EL (cell line): ENCODE results near the gene PHOX2A.

Experiments
- DNase-seq: peaks from one replicate; pipeline ENCODE4 v3.0.0-alpha.2; 2016

The PHOX2A gene

DNA sequence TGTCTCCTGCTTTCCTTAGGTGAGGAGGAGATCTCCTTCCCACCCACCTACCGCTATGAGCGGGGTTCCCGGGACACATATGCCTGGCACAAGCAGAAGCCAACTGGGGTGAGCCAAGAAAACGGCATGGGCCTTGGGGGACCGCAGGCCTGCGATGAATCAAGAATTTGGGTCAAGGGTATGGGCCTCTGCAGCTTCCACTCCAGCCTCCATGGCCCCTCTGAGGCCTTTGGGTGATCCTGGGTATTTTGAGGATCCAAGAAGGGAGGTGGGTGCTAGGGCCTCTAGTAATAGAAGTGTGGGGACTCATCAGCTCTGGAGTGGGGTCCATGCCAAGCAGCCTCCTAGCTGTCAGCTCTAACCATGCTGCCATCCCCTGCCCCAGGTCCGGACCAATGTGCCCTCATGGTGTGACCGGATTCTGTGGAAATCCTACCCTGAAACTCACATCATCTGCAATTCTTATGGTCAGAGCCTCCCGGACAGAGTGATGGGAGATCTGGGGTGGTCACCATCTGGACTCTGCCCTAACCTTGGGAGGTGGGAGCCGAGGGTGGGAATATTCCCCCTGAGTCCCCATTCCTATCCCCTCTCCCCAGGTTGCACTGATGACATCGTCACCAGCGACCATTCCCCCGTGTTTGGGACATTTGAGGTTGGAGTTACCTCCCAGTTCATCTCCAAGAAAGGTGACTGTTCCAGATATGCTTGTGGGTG is 10.8 kb downstream of the PHOX2A start:
- no peak for DNase-seq

DNA sequence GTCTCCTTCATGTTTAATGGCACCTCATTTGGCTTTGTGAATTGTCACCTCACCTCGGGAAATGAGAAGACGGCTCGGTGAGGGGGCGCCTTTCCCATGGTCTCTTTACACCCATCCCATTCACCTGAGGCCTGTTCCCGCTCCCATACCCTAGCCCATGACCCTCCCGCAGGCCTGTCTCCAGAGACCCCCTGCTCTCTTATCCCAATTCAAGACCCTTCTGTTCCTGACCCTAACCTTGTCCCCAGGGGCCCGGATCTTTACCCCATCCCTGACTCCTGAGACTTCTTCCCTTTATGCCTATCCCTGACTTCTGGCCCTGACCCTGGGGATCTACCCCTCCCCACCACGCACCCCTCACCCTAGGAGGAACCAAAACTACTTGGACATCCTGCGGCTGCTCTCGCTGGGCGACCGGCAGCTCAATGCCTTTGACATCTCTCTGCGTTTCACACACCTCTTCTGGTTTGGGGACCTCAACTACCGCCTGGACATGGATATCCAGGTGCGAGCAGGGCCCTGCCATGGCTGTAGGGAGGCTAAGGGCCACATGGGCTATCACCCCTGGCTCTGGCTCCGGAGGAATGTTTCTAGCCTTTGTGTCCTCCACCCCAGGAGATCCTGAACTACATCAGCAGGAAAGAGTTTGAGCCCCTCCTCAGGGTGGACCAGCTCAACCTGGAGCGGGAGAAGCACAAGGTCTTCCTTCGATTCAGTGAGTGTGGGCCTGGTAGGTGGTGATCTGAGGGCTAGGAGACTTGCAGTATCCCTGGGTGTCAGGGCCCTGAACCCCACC is 11.5 kb downstream of the PHOX2A start:
- DNase-seq: no peak

DNA sequence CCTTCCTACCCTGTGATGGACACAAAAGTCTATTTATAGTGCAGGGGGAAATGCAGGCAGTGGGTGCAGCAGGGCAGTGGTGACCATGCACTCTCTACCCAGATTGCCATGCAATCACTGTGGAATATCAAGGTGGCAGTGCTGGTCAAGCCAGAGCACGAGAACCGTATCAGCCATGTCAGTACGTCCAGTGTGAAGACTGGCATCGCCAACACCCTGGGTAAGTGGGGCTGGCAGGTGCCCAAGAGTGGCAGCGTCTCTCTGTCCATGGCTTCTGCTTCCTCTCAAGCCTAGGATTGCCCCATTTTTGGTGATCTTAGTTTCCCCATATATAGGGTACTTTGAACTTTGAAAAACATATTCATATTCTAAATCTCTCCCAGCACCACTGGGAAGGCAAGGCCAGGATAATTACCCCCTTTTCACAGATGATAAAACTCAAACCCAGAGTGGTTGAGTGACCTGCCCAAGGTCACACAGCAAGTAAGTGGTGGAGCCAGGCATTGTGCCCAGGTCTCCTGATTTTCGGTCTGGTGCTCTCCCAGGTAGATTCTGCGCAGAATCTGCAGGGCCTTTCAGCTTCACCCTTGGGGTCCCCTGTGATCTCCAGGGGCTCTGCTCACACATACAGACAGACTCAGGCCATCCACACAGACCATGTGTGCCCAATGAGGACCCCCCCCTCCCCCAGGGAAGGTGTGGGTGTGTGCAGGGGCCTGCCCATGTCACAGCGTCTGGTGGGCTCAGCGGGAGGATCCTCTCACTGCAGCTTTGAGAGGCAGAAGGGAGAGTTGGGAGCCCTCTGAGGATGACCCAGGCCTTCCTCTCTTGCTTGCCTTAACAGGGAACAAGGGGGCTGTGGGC is 12.3 kb downstream of the PHOX2A start:
- DNase-seq: no peak

DNA sequence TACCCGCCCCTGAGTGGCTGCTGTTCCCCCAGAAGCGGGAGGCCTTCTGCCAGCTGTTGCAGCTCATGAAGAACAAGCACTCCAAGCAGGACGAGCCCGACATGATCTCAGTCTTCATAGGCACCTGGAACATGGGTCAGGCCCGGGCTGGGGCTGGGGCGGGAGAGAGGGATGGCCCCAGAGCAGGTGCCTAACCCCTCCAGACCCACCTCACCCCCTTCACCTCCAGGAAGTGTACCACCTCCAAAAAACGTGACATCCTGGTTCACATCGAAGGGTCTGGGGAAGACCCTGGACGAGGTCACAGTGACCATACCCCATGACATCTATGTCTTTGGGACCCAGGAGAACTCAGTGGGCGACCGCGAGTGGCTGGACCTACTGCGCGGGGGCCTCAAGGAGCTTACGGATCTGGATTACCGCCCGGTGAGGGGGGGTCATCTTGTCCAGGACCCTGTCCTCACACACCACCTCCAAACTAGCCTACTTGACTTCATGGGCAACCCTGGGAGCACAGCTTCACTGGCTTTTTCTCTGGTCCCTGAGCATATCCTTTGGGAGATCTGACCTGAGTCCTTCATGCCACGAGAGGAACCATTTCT is 13.1 kb downstream of the PHOX2A start:
- DNase-seq: no peak

DNA sequence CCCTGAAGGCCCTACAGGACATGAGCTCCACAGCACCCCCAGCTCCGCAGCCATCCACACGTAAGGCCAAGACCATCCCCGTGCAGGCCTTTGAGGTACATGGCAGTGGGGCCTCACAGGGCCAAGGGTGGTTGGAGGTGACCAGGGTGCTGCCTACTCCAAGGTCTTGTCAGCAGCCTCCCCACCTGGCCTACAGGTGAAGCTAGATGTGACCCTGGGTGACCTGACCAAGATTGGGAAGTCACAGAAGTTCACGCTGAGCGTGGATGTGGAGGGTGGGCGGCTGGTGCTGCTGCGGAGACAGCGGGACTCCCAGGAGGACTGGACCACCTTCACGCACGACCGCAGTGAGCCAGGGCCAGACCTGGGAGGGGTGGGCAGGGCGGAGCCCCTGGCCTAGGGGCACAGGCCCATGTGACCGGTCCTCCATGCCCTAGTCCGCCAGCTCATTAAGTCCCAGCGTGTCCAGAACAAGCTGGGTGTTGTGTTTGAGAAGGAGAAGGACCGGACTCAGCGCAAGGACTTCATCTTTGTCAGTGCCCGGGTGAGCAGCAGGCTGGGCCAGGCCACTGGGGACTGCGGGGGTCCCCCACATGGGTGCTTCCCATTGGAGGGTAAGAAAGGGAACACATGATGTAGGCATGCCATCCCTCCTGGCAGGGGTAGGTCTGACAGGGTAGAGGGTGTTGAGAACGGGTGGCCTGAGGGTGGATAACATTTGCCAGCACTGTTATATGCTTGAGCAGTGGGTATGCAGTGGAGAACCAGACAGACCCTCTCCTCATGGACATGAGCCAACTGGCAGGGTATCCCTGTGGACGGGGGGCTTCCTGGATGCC is 13.8 kb downstream of the PHOX2A start:
- no peak for DNase-seq

DNA sequence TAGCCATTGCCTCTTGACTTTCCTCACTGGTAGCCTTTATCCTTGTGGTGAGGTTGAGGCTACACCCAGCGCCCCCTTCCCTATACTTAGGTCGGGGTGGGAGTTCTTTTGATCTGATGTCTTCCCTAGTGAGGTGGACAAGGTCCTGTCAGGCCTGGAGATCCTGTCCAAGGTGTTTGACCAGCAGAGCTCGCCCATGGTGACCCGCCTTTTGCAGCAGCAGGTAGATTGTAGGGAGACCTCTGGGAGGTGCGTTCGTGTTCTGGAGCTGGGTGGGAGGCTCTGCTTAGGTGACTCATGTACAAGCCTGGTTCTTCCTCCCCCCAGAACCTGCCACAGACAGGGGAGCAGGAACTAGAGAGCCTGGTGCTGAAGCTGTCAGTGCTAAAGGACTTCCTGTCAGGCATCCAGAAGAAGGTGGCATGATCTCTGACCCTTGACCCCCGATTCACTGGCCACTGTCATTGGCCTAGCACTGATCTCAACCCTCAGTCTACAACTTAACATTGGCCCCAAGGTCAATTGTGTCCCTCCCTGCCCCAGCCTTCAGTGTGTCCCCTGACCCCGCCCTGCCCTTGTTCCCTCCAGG is 14.5 kb downstream of the PHOX2A start:
- no peak for DNase-seq

GRCh38 chr11:72228844-72229231 is 15.1 kb downstream of the PHOX2A start:
- DNase-seq: no peak

DNA sequence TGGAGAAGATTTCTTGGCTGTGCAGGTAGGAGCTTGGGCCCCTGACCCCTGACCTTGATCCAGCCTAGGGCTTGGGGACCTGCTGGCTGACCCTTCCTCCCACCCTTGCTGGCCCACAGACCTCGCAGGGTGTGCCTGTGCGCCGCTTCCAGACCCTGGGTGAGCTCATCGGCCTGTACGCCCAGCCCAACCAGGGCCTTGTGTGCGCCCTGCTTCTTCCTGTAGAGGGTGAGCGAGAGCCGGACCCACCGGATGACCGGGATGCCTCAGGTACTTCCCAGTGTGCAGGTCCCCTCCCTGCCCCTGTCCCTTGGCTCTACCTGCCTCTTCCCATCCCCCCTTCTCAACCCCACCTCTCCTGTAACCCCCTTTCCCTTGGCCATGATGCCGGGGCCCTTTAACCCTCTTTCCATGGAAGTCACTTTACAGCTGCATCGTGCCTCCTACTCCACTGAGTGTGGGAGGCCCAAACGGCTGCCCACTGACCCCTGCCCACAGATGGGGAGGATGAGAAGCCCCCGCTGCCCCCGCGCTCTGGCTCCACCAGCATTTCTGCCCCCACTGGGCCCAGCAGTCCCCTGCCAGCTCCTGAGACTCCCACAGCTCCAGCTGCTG is 15.6 kb downstream of the PHOX2A start:
- DNase-seq: no peak

GRCh38 chr11:72227316-72228228 is 16.4 kb downstream of the PHOX2A start:
- no peak for DNase-seq

DNA sequence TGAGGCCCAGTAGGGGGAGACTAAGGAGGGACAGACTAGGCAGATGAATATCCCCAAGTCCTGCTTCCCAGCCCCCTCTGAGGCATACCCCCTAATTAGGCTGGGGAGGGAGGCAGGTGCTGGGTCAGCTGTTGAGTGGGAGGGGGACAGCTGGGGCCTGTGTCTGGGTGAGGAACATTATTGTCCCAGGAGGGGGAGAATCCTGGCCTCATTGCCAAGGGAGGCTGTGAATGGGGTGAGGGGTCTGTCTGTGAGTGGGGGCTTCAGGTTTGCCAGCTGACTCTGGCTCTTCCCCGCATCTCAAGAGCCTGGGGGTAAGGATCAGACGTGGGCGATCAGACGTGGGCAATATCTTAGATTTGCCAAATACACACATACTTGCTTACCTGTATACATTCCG is 17.3 kb downstream of the PHOX2A start:
- DNase-seq: no peak

- DNase-seq: no peak
These were observed 18.5 kb downstream of the PHOX2A start for GRCh38 chr11:72225411-72225951.

DNA sequence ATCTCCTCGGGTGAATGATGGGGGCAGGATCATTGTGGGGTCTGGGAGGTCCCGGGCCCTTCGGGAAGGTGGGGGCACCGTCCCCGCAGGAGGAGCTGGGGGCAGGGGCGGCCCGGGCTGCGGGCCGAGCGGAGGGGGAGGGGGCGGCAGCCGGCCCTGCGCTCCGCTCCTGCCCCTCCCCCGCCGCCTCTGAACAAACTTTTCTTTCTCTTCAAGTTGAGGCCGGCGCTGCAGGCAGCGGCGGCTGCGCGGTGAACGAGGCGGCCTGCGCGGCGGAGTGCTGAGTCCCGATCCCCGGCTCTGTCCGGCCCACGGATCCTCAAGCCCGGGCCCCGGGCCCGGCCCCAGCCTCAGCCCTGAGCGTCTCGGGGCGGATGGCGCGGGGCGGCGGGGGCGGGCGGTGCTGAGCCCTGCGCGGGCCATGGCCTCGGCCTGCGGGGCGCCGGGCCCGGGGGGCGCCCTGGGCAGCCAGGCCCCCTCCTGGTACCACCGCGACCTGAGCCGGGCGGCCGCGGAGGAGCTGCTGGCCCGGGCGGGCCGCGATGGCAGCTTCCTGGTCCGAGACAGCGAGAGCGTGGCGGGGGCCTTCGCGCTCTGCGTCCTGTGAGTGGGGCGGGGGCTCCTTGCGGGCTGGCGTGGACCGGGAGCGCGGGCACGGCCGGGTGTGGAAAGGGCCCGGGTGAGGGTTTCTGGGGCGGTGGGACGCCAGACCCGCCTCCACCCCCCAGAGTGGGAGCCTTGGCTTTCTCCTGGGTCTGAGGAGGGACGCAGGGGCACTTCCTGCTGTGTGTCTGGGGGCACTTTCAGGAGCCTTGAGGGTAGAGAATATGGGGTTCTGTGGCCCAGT is 19.2 kb downstream of the PHOX2A start, which contains the start of gene INPPL1:
TSS of gene INPPL1 (plus strand) at position 204 of the 847 bp plus-strand sequence. CDS start at position 422, 218 bp downstream.
- DNase-seq: peak; percentile 43

- peak; percentile 77 for DNase-seq
These were observed 20.1 kb downstream of the PHOX2A start for GRCh38 chr11:72223615-72224563.

DNA sequence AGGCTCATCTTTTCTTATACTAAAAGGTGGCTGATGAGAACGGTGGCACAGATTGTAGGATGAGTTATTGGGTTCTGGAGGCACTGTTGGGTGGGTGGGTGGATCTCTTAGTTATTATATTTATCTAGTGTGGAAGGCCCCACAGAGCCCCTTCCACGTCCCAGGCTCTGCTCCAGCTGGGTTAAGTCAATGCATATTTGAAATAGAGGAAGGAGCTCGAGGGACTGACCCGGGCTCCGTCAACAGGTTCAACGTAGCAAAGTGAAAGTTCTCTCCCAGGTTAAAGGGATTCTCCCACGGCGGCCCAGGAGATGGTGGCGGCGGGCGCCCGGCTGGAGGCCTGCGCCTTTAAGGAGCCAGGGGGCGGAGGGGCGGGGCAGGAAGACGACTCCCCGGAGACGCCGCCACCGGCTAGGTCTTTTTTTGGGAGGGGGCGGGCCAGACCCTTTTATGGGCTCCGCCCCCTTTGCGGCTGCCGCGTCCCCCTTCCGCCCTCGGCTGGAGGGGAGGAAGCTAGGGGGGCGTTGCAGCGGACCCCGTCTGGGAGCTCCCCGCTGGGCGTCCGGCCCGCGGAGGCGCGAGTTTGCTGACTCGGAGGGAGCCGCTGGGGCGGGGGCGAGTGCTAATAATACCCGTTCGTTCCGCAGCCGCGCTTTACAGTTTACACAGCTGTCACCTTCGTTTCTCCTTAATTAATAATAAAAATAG is 20.9 kb downstream of the PHOX2A start:
- DNase-seq: peak; percentile 95

- no peak for DNase-seq
These were observed 21.7 kb downstream of the PHOX2A start for GRCh38 chr11:72222106-72222891.
